Endothelial cell of umbilical vein (primary cell): ENCODE measurements around the gene NOS2.

ENCODE experiments used
- CTCF ChIP-seq, 2 donors: IDR thresholded peaks; 1 replicate in 1 of 2; 2 replicates in 1 of 2; pipeline ENCODE4 v1.5.1; 2011; ENCODE audit warnings: low read length in 2 of 2, mild to moderate bottlenecking in 2 of 2, moderate library complexity in 2 of 2, control low read depth in 1 of 2, inconsistent platforms in 1 of 2, low read depth in 1 of 2; ENCODE audit not compliant: insufficient read depth in 1 of 2; ENCODE audit errors: extremely low read depth in 1 of 2
- POLR2AphosphoS5 ChIP-seq: IDR thresholded peaks from 2 replicates; pipeline ENCODE4 v1.6.1; 2012; ENCODE audit warnings: low read depth, mild to moderate bottlenecking, control low read depth, low read length, moderate library complexity; ENCODE audit not compliant: insufficient read depth

GRCh38 chr17:27780828-27781404 is 19.4 kb downstream of the NOS2 start:
- TF ChIP-seq CTCF (IDR thresholded peaks at IDR 0.05; ENCODE audit: extremely low read depth in 1 of 2, insufficient read depth in 1 of 2, low read depth in 1 of 2, low read length in 2 of 2) (no peak), POLR2AphosphoS5 (no peak)
